Measurements from ENCODE around the gene CA10. TPM values are rescaled to one million over a fixed set of nuclear protein-coding genes. Genes with fewer than 3 reads are reported as not detected.

Gene CA10
- total RNA-seq, 1 experiment from 2014 or later = not detected

DNA sequence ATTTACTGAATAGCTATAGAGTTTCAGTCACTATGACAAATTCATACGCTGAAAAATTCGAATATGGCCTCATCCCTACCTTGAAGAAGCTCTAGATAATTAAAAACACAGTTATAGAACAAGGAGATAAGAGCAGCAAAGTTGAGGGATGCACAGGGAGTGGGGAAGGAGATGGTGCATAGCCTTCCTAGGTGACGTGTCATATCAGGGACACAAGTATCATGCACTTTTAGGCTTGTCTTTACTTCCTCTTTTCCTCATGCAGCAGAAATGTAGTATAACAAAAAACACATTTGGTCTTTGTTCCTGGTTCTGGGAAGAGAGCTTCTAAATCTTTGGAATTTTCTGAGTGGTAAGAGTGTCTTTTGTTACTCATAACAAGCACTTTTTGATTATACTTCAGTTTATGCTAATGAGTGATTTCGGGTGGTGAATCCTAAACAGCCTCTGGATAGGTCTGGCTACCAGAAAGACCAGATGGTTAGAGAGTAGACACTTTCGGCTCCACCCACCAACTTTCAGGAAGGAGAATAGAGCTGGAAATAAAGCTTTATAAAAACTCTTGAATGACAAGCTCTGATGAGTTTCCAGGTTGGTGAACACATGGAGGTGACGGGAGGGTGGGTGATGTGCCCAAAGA is 556.8 kb downstream of the CA10 start:
- no peak for DNase-seq (ENCODE audit: low spot score)

DNA sequence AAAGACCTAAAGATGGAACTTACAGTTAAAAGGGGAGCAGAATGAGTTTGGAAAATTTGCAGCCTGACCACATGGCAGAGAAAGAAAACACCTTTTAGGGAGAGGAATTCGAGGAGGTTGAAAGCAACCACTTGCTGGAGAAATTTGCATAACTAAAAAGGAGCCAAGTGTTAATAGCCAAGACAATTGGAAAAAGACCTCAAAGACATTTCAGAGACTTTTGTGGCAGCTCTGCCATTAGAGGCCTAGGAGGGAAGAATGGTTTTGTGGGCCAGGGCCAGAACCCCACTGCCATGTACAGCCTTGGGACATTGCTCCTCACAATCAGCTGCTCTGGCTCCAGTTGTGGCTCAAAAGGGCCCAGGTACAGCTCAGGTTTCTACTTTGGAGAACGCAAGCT is 559.7 kb downstream of the CA10 start:
- no peak for DNase-seq (ENCODE audit: low spot score)

DNA sequence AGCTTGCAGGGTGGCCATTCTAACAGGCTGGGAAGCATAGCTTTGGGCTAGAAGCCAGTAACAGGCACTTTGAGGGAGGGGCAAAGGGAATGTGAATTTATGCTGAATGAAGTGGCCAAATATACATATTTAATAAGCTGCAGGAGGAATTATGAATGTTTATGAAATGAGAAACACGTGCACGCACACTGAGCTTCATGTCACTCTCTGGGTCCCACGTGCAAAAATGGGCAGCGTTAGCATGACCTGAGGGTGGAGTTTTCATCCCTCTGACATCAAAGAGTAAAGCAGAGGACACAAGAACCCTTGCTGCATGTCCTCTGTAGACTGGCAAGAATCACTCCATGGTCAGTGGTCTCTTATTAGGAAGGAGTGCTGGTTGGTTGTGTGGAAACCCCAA is 561.2 kb downstream of the CA10 start:
- DNase-seq (ENCODE audit: low spot score) = no peak

DNA sequence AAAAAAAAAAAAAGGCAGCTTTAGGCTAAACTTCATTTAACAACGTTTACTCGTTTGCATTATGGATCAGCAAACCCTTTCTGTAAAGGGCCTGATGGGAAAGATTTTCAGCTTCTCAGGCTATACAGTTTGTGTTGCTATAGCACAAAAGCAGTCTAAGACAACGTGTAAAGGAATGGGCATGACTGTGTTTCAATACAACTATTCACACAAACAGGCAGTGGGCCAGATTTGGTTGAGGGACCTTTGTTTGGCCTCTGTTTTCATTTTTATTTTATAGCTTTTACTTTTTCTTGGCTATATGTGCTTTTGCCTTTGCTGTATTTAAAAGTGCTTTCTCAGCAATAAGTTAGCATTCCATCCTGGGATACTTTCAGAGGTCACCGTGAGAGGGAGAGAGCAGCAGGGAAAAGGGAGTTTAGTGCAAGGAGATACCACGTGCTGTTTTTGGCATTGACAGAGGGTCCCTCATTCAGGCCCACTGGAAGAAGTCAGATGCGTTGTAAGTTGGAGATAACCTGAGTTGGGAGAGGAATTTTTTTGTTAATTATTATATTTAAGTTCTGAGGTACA is 562.6 kb downstream of the CA10 start:
- no peak for DNase-seq (ENCODE audit: low spot score)

DNA sequence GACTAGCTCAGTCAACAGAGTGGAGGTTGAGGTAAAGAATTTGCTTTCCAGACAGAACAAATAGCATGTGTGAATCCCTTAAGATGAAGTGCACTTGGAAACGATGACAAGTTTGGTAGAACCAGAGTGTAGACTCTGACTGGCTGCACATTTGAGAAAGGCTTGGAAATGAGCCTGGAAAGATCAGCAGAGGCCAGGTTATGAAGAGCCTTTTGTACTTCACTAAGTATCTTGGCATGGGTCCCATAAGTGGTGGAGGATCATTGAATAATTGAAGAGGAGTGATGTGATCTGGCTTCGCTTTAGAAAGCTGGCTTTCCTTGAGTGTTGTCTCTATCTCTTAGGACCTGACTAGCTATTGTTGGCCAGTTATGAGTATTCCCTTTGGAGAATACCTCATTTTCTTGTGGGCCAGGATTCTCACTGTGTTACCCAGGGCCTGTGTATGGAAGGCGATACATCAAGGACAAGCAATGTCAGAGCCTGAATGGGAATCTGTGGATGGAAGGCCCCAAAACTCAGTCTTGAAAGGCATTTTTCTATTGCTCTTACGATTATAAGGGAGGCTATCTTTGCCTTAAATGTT is 568.4 kb downstream of the CA10 start:
- no peak for DNase-seq (ENCODE audit: low spot score)

DNA sequence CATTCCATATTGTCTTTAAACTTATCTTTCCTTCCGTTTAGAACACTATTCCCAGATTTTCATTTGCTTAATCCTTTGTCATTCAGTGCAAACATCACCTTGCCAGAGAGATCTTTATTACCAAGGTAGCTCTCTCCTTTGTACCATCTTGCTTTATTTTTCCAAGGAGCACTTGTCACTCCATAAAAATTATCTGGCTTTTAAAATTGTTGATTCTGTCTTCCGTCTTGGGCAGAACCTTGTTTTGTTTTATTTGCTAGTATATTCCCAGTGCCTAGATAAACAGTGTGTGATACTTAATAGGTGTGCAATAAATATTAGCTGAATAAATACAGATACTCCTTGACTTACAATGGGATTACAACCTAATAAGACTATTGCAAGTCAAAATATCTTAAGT is 570.5 kb downstream of the CA10 start:
- no peak for DNase-seq (ENCODE audit: low spot score)

DNA sequence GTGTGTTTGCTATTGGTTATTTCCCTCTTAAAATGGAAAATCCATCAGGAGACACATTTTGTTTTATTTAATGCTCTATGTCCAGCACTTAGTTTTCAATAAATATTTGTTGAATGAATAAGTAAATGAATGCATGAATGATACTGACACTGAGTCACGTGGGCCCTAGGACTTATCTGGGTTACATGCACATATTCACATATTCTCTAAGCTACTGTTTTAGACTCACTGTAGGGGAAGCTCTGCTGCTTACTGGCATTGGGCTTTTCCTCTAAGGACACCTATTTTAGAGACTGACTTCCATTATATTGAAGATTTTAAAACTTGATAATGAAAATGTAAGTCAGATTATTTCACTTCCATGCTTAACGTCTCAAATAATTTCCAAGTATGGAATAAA is 571.0 kb downstream of the CA10 start:
- no peak for DNase-seq (ENCODE audit: low spot score)

DNA sequence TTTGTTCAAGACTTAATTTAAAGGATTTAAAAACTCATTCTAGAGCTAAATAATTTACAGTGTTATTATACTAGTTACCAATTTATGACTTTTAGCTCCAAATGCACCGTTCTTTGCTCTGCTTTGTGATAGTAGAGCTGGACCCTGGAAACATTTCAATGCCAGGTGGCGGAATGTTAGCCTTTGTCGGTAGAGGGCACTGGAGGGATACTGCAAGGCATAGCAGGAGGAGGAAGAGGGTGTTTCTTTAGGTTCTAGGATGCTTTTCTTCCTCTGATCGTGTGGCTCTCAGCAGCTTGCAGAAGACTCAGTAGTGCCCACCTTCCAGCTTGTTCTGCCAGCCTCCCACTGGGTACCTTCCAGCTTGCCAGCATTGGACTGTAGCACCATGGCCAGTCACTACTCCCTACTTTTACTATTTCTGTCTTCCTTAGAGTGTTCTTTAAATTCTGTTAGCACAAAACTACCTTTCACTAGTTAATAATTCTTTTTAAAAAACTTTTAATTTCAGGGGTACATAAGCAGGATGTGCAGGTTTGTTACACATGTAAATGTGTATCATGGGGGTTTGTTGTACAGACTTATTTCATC is 572.9 kb downstream of the CA10 start:
- DNase-seq (ENCODE audit: low spot score) = peak; percentile 3

DNA sequence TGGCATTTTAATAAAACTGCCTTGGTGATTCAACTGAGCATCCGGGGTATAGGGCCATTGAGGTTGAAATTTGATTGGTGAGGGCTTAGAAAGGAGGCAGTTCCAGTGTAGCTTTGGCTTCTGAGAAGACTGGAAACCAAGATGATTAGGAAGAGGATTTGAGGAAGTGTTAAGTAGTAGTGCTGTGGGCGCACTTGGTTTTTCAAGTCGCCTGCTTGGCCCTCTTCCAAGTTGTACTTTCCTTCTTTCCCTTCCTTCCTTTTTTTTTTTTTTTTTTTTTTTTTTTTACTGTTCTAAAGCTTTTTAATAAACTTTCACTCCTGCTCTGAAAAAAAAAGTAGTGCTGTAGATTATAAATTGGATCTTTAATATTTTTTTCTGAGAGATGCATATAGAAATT is 577.6 kb downstream of the CA10 start:
- no peak for DNase-seq (ENCODE audit: low spot score)

Data from A172 (cell line).